ENCODE measurements around the gene PRMT7.

Gene PRMT7

DNA sequence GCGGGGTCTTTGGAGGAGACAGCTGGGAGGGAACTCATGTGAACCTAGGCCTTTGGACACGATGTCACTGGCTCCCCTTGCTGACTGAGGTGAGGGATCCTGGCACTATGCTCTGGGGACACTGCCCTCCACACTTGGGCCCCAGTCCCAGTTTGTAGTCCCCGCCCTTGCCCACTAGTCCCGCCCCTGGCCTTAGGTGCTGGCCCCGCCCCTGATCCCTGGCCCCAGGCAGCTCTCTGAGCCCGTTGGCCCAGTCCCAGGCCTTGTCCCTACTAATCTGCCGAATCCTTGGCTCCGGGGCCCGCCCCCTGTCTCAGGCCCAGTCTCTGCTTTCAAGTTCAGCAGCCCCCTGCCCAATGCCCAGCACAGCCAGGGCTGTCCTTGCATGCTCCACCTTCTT, 76.5 kb downstream of the PRMT7 start:
- POLR2A ChIA-PET, result no interaction called here
- TF ChIP-seq CTCF (IDR thresholded peaks at IDR 0.05; ENCODE audit: control extremely low read depth, extremely low read depth, low read depth, missing control alignments), result no peak
- CTCF ChIA-PET, result interaction anchor here (4.0 kb wide), 1 partner anchor 10 kb away, joined by 20 read pairs; no protein-coding TSS in a partner anchor
- no peak for DNase-seq (ENCODE audit: extremely low spot score)

DNA sequence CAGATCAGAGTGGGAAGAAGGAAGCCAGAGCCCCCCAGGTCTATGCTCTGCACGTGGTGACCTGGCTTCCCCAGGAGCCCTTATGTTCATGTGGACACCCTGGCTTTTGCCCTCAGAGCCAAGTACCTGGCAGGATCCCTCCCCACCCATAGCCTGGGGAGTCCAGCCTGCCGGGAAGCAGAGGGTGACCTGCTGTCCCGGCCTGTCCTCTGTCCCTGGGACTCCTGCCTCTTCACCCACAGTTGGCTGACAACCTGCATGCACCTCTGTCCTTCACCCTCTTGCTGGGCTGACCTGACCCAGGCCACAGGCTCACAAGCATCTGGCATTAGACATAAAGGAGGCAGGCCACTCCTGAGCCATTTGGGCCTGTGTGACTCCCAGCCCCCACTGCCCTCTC, 77.3 kb downstream of the PRMT7 start:
- no peak for DNase-seq (ENCODE audit: extremely low spot score)
- POLR2A ChIA-PET, result no interaction called here
- CTCF ChIA-PET, result interaction anchor here (2.0 kb wide), 1 partner anchor 132 kb away, joined by 5 read pairs; no protein-coding TSS in a partner anchor
- TF ChIP-seq CTCF (IDR thresholded peaks at IDR 0.05; ENCODE audit: control extremely low read depth, extremely low read depth, low read depth, missing control alignments), result no peak

DNA sequence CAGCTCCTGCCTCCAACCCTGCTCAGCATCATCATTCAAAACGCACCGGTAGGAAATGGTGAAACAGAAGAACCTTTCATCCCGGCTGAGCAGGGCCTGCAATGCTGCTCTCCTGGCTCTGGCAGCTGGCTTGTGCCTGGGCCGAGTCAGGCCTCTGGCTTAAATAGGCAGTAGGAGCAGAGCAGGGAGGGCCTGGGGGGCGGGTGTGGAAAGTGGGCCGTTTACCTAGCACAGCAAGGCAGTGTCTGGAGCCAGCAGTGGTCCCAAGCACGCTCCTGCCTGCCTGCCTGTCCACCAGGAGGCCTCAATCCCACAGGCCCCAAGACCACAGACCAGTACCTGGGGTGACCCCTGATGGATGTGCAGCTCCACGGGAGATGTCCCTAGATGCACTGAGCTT, 78.2 kb downstream of the PRMT7 start:
- CTCF ChIA-PET, result interaction anchor here (2.0 to 2.3 kb wide), 2 partner anchors 7 to 132 kb away, joined by 5 to 10 read pairs; no protein-coding TSS in a partner anchor
- TF ChIP-seq CTCF (IDR thresholded peaks at IDR 0.05; ENCODE audit: control extremely low read depth, extremely low read depth, low read depth, missing control alignments), result no peak
- DNase-seq (ENCODE audit: extremely low spot score), result no peak
- POLR2A ChIA-PET, result no interaction called here

DNA sequence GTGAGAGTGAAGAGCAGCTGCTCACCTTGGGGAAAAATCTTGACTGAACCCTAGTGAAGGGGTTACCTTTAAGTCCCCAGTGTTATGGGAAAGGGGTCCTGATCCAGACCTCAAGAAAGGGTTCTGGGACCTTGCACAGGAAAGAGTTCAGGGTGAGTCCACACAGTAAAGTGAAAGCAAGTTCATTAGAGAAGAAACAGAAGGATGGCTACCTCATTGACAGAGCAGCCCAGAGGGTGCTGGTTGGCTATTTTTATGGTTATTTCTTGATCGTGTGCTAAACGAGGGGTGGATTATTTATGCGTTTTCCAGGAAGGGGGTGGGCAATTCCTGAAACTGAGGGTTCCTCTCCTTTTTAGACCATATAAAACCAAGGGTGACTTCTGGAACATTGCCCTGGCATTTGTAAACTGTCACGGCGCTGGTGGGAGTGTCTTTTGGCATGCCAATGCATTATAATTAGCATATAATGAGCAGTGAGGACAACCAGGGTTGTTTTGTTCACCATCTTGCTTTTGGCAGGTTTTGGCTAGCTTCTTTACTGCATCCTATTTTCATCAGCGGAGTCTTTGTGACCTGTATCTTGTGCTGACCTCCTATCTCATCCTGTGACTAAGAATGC, 79.0 kb downstream of the PRMT7 start:
- CTCF ChIA-PET, result interaction anchor here (2.0 to 2.3 kb wide), 2 partner anchors 8 to 131 kb away, joined by 5 to 10 read pairs; no protein-coding TSS in a partner anchor
- DNase-seq (ENCODE audit: extremely low spot score), result no peak
- TF ChIP-seq CTCF (IDR thresholded peaks at IDR 0.05; ENCODE audit: control extremely low read depth, extremely low read depth, low read depth, missing control alignments), result no peak
- POLR2A ChIA-PET, result no interaction called here

GRCh38 chr16:68393333-68393732, 82.5 kb downstream of the PRMT7 start:
- DNase-seq (ENCODE audit: extremely low spot score), result no peak
- TF ChIP-seq CTCF (IDR thresholded peaks at IDR 0.05; ENCODE audit: control extremely low read depth, extremely low read depth, low read depth, missing control alignments), result no peak
- ChIA-PET POLR2A (no interaction called here), CTCF (interaction anchor here (1.5 to 5.7 kb wide), 4 partner anchors 11 to 117 kb away, joined by 3 to 52 read pairs (median 8); no protein-coding TSS in a partner anchor)

GRCh38 chr16:68395167-68395786, 84.5 kb downstream of the PRMT7 start:
- ChIA-PET CTCF (interaction anchor here (1.1 to 5.7 kb wide), 14 partner anchors 9 to 134 kb away, joined by 3 to 52 read pairs (median 5); no protein-coding TSS in a partner anchor), POLR2A (no interaction called here)
- TF ChIP-seq CTCF (IDR thresholded peaks at IDR 0.05; ENCODE audit: control extremely low read depth, extremely low read depth, low read depth, missing control alignments), result no peak
- DNase-seq (ENCODE audit: extremely low spot score), result no peak

Data from GM10248 (cell line).